Common myeloid progenitor, CD34-positive (primary cell): Measurements from ENCODE around the gene EPB41.

Experiments
- CTCF ChIA-PET: fragments of 350-600 bp; sonication (Branson Sonifier 250); formaldehyde crosslinking; loops from one replicate; lab custom pipeline; 2021; ENCODE audit warnings: antibody characterized with exemption; lab: Charles Lee
- POLR2A ChIA-PET: fragments of 350-600 bp; sonication (Branson Sonifier 250); formaldehyde crosslinking; loops from one replicate; lab custom pipeline; 2021; ENCODE audit warnings: antibody characterized with exemption; lab: Charles Lee
- DNase-seq, 3 donors: peaks; one replicate each; pipeline versions ENCODE4 v3.0.0 to v3.0.0-alpha.2; 2013
- H3K27ac ChIP-seq, 2 experiments: 1 replicate in 1 of 2; 2 replicates in 1 of 2; pipeline ENCODE4 v1.7.0; 2013; ENCODE audit warnings: inconsistent platforms in 2 of 2, low read length in 2 of 2, mild to moderate bottlenecking in 2 of 2, low read depth in 1 of 2, moderate library complexity in 1 of 2; ENCODE audit not compliant: severe bottlenecking in 2 of 2, insufficient read depth in 1 of 2, poor library complexity in 1 of 2
- H3K27me3 ChIP-seq, 5 experiments: replicated peaks in 2 of 5; 1 replicate in 3 of 5; 2 replicates in 2 of 5; pipeline versions ENCODE4 v1.6.1 to v1.7.0; 2013; ENCODE audit warnings: low read length in 4 of 5, mild to moderate bottlenecking in 2 of 5, moderate library complexity in 2 of 5, inconsistent platforms in 1 of 5; ENCODE audit not compliant: insufficient read depth in 5 of 5, control insufficient read depth in 4 of 5
- H3K36me3 ChIP-seq, 4 experiments: 1 replicate in 2 of 4; 2 replicates in 2 of 4; pipeline versions ENCODE4 v1.6.1 to v1.7.0; 2013; ENCODE audit warnings: low read length in 3 of 4, control low read depth in 1 of 4, mild to moderate bottlenecking in 1 of 4; ENCODE audit not compliant: control insufficient read depth in 4 of 4, insufficient read depth in 4 of 4
- H3K4me1 ChIP-seq, 4 experiments: 1 replicate in 3 of 4; 2 replicates in 1 of 4; pipeline versions ENCODE4 v1.6.1 to v1.7.1; 2013; ENCODE audit warnings: low read length in 3 of 4, mild to moderate bottlenecking in 3 of 4, control low read depth in 1 of 4, inconsistent platforms in 1 of 4, moderate library complexity in 1 of 4; ENCODE audit not compliant: control insufficient read depth in 4 of 4, insufficient read depth in 4 of 4; ENCODE audit errors: control extremely low read depth in 1 of 4
- H3K4me3 ChIP-seq, 7 experiments: 1 replicate in 4 of 7; 2 replicates in 3 of 7; pipeline versions ENCODE4 v1.5.1 to v1.7.0; 2013; ENCODE audit warnings: mild to moderate bottlenecking in 7 of 7, low read length in 6 of 7, moderate library complexity in 6 of 7, inconsistent platforms in 2 of 7, low read depth in 2 of 7, control low read depth in 1 of 7; ENCODE audit not compliant: insufficient read depth in 4 of 7, control insufficient read depth in 1 of 7; ENCODE audit errors: extremely low read depth in 1 of 7
- H3K9me3 ChIP-seq, 5 experiments: 1 replicate in 4 of 5; 2 replicates in 1 of 5; pipeline versions ENCODE4 v1.6.1 to v1.7.1; 2013; ENCODE audit warnings: low read length in 4 of 5, mild to moderate bottlenecking in 2 of 5, inconsistent platforms in 1 of 5, low read depth in 1 of 5, moderate library complexity in 1 of 5; ENCODE audit not compliant: control insufficient read depth in 4 of 5, insufficient read depth in 2 of 5; ENCODE audit errors: control extremely low read depth in 1 of 5
- WGBS: methylation state at CpG from one replicate; pipeline ENCODE4 v1.1.5; 2013; ENCODE audit not compliant: insufficient coverage; 5-methylcytosine and 5-hydroxymethylcytosine counted together

EPB41 gene

DNA sequence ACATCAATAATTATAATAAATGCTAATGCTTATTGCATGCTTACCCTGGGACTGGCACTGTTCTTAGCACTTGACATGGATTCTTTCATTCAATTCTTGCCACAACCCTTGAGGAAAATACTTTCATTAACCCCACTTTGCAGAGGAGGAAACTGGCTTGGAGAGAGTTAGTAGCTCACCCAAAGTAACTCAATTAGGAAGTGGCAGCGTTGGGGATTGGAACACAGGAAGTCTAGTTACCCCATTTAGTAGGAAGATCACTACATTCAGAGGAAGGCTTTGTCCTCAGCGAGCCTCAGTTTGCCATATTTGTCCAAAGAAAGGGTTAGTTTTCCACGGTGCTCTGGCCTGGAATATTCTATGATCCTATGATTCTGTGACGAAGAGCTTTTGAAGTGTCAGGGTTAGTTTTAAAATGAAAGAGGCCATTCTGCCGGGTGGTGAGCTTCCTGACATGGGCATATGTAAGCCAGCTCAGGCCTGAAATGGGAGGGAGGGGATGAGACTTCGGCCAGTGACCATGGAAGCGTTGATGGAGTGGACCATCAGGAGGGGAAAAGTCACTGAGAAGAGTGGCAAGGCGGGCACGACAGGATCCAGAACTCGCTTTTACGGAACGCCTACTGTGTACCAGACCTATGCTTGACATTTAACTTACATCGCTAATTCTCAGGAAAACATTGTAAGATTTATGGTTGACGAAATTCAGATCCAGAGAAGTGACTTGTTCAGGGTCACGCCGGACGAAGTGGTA lies 28.2 kb upstream of the EPB41 start:
- peak overlapping the region in 1 of 2 experiments; percentile 89 for H3K27ac ChIP-seq
- no peaks in the 10 kb centered on the region for H3K27me3 ChIP-seq
- CTCF ChIA-PET = interaction anchor here (1.0 to 13.4 kb wide), 2 partner anchors 66 to 147 kb away, joined by 4 to 300 read pairs; no protein-coding TSS in a partner anchor
- no peaks in the 10 kb centered on the region for H3K9me3 ChIP-seq
- POLR2A ChIA-PET = interaction anchor here (0.9 kb wide), 1 partner anchor 146 kb away, joined by 3 read pairs; no protein-coding TSS in a partner anchor
- peaks cover 17 to 59% (median 48%) of the 10 kb centered on the region in 4 experiments for H3K4me1 ChIP-seq
- peaks cover 0 to 18% (median 1%) of the 10 kb centered on the region in 4 experiments for H3K36me3 ChIP-seq
- peak overlapping the region in 5 of 7 experiments; percentile 88 to 95 (median 93) for H3K4me3 ChIP-seq
- 51% methylated on average over 13 of the region's 17 CpGs for WGBS
- DNase-seq = no peak

DNA sequence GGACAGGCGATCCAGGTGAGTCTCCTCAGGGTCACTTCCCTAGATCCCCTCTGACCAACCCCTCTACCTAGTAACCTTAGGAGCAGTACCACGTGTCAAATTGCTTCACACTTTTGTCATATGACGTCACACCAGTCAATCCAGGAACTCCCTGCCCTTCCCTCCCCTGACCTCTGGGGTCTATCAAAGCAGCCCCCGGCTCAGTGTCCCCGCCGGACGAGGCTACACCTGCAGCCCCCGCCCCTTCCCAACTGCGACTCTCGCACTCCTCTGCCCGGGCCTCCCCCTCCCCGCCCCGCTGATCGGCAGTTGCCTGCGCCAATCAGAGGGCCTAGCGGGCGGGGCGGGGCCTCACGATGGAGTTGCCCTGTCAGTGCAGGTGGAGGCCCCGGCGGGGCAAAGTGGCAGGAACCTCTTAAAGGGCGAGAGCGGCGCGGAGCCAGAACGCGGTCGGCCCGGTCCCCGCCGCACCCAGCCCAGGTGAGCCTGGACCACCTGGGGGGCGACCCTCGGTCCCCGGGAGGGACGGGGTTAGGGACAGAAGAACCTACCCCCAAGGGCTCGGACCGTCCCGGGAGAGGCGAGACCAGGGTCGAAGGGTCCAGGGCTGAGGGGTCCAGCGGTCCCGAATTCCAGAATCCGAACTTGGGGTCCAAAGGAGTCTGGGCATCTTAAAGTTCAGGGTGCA lies 27.5 kb upstream of the EPB41 start:
- CTCF ChIA-PET = interaction anchor here (1.0 to 13.4 kb wide), 4 partner anchors 8 to 146 kb away, joined by 3 to 300 read pairs (median 8); no protein-coding TSS in a partner anchor
- Histone ChIP-seq H3K36me3 (peaks cover 0 to 23% (median 1%) of the 10 kb centered on the region in 4 experiments), H3K4me1 (peaks cover 17 to 59% (median 48%) of the 10 kb centered on the region in 4 experiments), H3K9me3 (no peaks in the 10 kb centered on the region), H3K27ac (peak overlapping the region; percentile 81 to 89), H3K27me3 (no peaks in the 10 kb centered on the region), H3K4me3 (peak overlapping the region; percentile 84 to 95 (median 92))
- DNase-seq = peak; percentile 87 to 92 (median 91)
- POLR2A ChIA-PET = interaction anchor here (0.9 to 1.3 kb wide), 3 partner anchors 14 to 145 kb away, joined by 3 to 6 read pairs (median 3); partner anchors contain the start of gene EPB41
- WGBS = under 1% methylated on average over 39 of the region's 43 CpGs

DNA sequence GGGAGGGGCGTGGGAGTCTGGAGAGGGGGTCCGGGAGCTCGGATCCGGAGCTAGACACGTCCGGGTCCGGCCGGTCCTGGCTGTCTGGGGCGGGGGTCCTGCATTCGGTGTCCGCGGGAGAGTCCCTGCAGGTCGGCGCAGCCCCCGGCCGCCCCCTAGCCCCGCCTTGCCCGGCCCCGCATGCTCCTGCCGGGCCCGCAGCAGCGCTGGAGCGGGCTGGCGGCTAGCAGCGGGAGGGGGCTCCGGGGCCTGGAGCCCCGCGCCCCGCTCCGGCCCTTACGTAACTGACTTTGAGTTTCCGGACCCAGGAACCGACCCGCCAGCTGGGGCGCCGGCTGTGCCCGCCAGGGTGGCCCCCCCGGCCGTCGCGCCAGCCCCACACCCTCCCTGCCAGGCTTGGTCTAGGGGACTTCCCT lies 26.9 kb upstream of the EPB41 start:
- H3K27me3 ChIP-seq = no peaks in the 10 kb centered on the region
- H3K4me3 ChIP-seq = peak overlapping the region; percentile 84 to 95 (median 92)
- DNase-seq = peak in 2 of 3 donors; percentile 81 to 87
- ChIA-PET POLR2A (interaction anchor here (0.9 to 1.3 kb wide), 4 partner anchors 14 to 145 kb away, joined by 3 to 6 read pairs (median 3); partner anchors contain the start of gene EPB41), CTCF (interaction anchor here (1.0 to 3.2 kb wide), 6 partner anchors 9 to 1820 kb away, joined by 3 to 13 read pairs (median 4); no protein-coding TSS in a partner anchor)
- under 1% methylated on average over 41 of the region's 41 CpGs for WGBS
- H3K27ac ChIP-seq = peak overlapping the region; percentile 81 to 89
- no peaks in the 10 kb centered on the region for H3K9me3 ChIP-seq
- H3K4me1 ChIP-seq = peaks cover 17 to 59% (median 46%) of the 10 kb centered on the region in 4 experiments
- H3K36me3 ChIP-seq = peaks cover 0 to 26% (median 1%) of the 10 kb centered on the region in 4 experiments

DNA sequence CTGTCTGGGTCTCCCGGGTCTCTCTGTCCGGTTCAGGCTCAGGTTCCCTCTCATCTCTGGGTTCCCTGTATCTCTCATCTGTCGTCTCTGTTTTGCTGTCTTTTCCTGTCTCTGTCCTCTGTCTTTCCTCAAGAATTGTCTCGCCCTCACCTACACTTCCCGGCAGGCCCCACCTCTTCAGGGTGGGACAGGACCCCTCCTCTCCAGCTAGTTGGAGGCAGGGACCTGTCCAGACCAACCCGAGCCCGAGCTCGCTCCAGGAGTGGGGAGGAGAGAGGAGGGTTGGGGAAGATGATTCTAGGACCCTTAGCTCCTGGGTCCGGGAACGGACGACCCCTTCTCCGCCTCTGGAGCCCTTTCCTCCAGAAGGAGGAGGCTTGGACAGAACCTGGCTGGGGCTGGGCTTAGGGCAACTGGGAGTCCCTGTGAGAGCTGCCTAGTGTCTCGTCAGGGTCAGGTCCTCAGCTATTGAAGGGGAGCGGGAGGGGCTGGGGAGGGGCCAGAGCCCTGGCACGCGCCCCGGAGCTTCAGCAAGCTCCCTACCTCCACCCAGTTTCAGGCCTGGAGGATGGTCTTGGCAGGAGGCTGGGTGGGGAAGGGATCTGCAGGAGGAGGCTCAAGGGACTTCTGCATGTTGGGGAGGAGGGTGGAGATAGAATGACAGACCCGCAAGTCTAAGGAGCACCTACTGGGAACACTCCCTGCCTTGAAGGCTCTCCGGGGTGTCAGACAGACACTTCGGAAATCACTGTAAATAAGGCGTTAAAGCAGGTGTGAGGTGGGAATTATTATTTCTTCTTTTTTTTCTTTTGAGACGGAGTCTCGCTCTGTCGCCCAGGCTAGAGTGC lies 26.3 kb upstream of the EPB41 start:
- H3K9me3 ChIP-seq = no peaks in the 10 kb centered on the region
- peaks cover 0 to 26% (median 1%) of the 10 kb centered on the region in 4 experiments for H3K36me3 ChIP-seq
- H3K27me3 ChIP-seq = no peaks in the 10 kb centered on the region
- H3K4me3 ChIP-seq = peak overlapping the region; percentile 84 to 95 (median 92)
- WGBS = 17% methylated on average over 11 of the region's 24 CpGs
- ChIA-PET CTCF (interaction anchor here (0.7 to 3.2 kb wide), 8 partner anchors 9 to 1820 kb away, joined by 3 to 13 read pairs (median 4); no protein-coding TSS in a partner anchor), POLR2A (interaction anchor here (0.8 to 1.3 kb wide), 4 partner anchors 13 to 39 kb away, joined by 3 to 6 read pairs (median 3); partner anchors contain the start of gene EPB41)
- peaks cover 17 to 58% (median 46%) of the 10 kb centered on the region in 4 experiments for H3K4me1 ChIP-seq
- DNase-seq = peak in 2 of 3 donors; percentile 19 to 35
- H3K27ac ChIP-seq = peak overlapping the region in 1 of 2 experiments; percentile 89

DNA sequence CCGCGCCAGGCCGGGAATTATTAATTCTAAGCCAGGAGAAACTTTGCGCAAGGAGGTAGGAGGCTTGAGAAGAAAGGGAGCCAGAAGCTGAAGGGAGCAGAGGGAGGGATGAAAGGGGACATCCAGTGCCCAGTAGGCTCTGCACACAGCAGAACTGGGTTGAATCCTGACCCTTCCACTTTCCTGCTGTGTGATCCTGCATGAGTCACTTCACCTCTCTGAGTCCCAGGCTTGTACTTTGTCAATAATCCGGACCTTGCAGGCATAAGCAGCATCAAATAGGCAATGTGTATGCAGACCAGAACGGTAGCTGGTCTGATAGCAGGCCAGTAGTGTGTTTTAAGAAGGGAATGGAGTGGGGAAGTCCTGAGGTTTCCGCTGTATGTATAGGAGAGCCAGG lies 25.5 kb upstream of the EPB41 start:
- ChIA-PET CTCF (interaction anchor here (1.3 to 3.2 kb wide), 5 partner anchors 10 to 144 kb away, joined by 3 to 13 read pairs (median 5); no protein-coding TSS in a partner anchor), POLR2A (no interaction called here)
- DNase-seq = no peak
- H3K9me3 ChIP-seq = no peaks in the 10 kb centered on the region
- peaks cover 0 to 28% (median 3%) of the 10 kb centered on the region in 4 experiments for H3K36me3 ChIP-seq
- peaks cover 17 to 50% (median 37%) of the 10 kb centered on the region in 4 experiments for H3K4me1 ChIP-seq
- H3K27ac ChIP-seq = no peak overlapping the region
- 100% methylated on average over 6 of the region's 7 CpGs for WGBS
- H3K4me3 ChIP-seq = no peak overlapping the region
- H3K27me3 ChIP-seq = no peaks in the 10 kb centered on the region

DNA sequence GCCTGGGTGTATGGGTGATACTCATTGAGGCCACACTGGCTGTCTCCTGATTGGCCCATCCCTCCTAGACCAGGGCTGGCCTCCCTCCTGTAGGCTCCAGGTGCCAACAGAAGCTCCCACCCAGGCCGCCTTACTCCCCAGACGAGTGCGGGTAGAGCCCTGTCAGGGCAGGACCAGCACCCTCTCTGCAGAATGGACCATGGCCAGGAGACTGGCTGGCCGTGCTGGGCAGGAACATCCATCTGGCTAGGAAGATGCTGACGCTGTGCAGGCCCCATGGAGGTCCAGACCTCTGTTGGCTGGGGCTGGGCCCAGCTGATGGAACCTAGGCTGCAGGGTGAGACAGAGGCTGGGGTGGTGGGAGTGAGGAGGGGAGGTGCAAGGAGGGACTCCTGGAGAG lies 25.0 kb upstream of the EPB41 start:
- no peaks in the 10 kb centered on the region for H3K9me3 ChIP-seq
- WGBS = 98% methylated on average over 5 of the region's 5 CpGs
- peaks cover 17 to 45% (median 33%) of the 10 kb centered on the region in 4 experiments for H3K4me1 ChIP-seq
- peaks cover 0 to 30% (median 4%) of the 10 kb centered on the region in 4 experiments for H3K36me3 ChIP-seq
- H3K27me3 ChIP-seq = no peaks in the 10 kb centered on the region
- POLR2A ChIA-PET = no interaction called here
- no peak for DNase-seq
- CTCF ChIA-PET = interaction anchor here (1.3 to 3.2 kb wide), 5 partner anchors 9 to 144 kb away, joined by 3 to 13 read pairs (median 5); no protein-coding TSS in a partner anchor
- H3K27ac ChIP-seq = no peak overlapping the region
- no peak overlapping the region for H3K4me3 ChIP-seq
